Measurements from ENCODE around the gene GLP2R.

The GLP2R gene

GRCh38 chr17:9824797-9825338 is 856 bp upstream of the GLP2R start:
- no peak for TF ChIP-seq ZNF274 (IDR thresholded peaks at IDR 0.05; ENCODE audit: low read depth, low read length)
- H3K4me3 ChIP-seq (ENCODE audit: low read length) = no peak overlapping the region

- no peak overlapping the region for H3K4me3 ChIP-seq (ENCODE audit: low read length)
- TF ChIP-seq ZNF274 (IDR thresholded peaks at IDR 0.05; ENCODE audit: low read depth, low read length) = no peak
These were observed 2.9 kb downstream of the GLP2R start for GRCh38 chr17:9828296-9829295.

GRCh38 chr17:9829343-9829742 is 3.6 kb downstream of the GLP2R start:
- no peak for TF ChIP-seq ZNF274 (IDR thresholded peaks at IDR 0.05; ENCODE audit: low read depth, low read length)
- H3K4me3 ChIP-seq (ENCODE audit: low read length) = no peak overlapping the region

GRCh38 chr17:9830711-9831110 is 5.0 kb downstream of the GLP2R start:
- no peak overlapping the region for H3K4me3 ChIP-seq (ENCODE audit: low read length)
- TF ChIP-seq ZNF274 (IDR thresholded peaks at IDR 0.05; ENCODE audit: low read depth, low read length) = no peak

- no peak overlapping the region for H3K4me3 ChIP-seq (ENCODE audit: low read length)
- no peak for TF ChIP-seq ZNF274 (IDR thresholded peaks at IDR 0.05; ENCODE audit: low read depth, low read length)
These were observed 8.2 kb downstream of the GLP2R start for GRCh38 chr17:9833922-9834321.

GRCh38 chr17:9837551-9838471 is 12.1 kb downstream of the GLP2R start:
- no peak for TF ChIP-seq ZNF274 (IDR thresholded peaks at IDR 0.05; ENCODE audit: low read depth, low read length)
- no peak overlapping the region for H3K4me3 ChIP-seq (ENCODE audit: low read length)

- no peak for TF ChIP-seq ZNF274 (IDR thresholded peaks at IDR 0.05; ENCODE audit: low read depth, low read length)
- no peak overlapping the region for H3K4me3 ChIP-seq (ENCODE audit: low read length)
These were observed 13.7 kb downstream of the GLP2R start for GRCh38 chr17:9839433-9839832.

- TF ChIP-seq ZNF274 (IDR thresholded peaks at IDR 0.05; ENCODE audit: low read depth, low read length) = no peak
- H3K4me3 ChIP-seq (ENCODE audit: low read length) = no peak overlapping the region
These were observed 16.5 kb downstream of the GLP2R start for GRCh38 chr17:9842057-9842758.

- TF ChIP-seq ZNF274 (IDR thresholded peaks at IDR 0.05; ENCODE audit: low read depth, low read length) = no peak
- H3K4me3 ChIP-seq (ENCODE audit: low read length) = no peak overlapping the region
These were observed 17.7 kb downstream of the GLP2R start for GRCh38 chr17:9843152-9844010.

GRCh38 chr17:9844153-9844552 is 18.4 kb downstream of the GLP2R start:
- no peak for TF ChIP-seq ZNF274 (IDR thresholded peaks at IDR 0.05; ENCODE audit: low read depth, low read length)
- H3K4me3 ChIP-seq (ENCODE audit: low read length) = no peak overlapping the region

- no peak for TF ChIP-seq ZNF274 (IDR thresholded peaks at IDR 0.05; ENCODE audit: low read depth, low read length)
- H3K4me3 ChIP-seq (ENCODE audit: low read length) = no peak overlapping the region
These were observed 19.6 kb downstream of the GLP2R start for GRCh38 chr17:9845306-9845705.

- no peak overlapping the region for H3K4me3 ChIP-seq (ENCODE audit: low read length)
- TF ChIP-seq ZNF274 (IDR thresholded peaks at IDR 0.05; ENCODE audit: low read depth, low read length) = no peak
These were observed 24.4 kb downstream of the GLP2R start for GRCh38 chr17:9850151-9850550.

- no peak for TF ChIP-seq ZNF274 (IDR thresholded peaks at IDR 0.05; ENCODE audit: low read depth, low read length)
- H3K4me3 ChIP-seq (ENCODE audit: low read length) = no peak overlapping the region
These were observed 28.5 kb downstream of the GLP2R start for GRCh38 chr17:9854255-9854654.
